ENCODE data around the gene VPS13D. TPM values are rescaled to one million over a fixed set of nuclear protein-coding genes. Genes with fewer than 3 reads are reported as not detected.

The VPS13D gene
- total RNA-seq, 4 donors from 2014 or later: 94.4 to 472 (median 163) TPM

- H3K9me3 ChIP-seq: peaks cover 8% of the 10 kb centered on the region
- H3K4me1 ChIP-seq: peaks cover 15% of the 10 kb centered on the region
- no peaks in the 10 kb centered on the region for H3K27me3 ChIP-seq
- H3K36me3 ChIP-seq: peaks cover under 1% of the 10 kb centered on the region
- no peak overlapping the region for H3K27ac ChIP-seq
- H3K4me3 ChIP-seq: no peak overlapping the region
- 64% methylated on average over 4 of the region's 7 CpGs for WGBS
- no peak for TF ChIP-seq POLR2AphosphoS5 (IDR thresholded peaks at IDR 0.05)
- no peak for TF ChIP-seq CTCF (IDR thresholded peaks at IDR 0.05)
- TF ChIP-seq EP300 (IDR thresholded peaks at IDR 0.05): no peak
- TF ChIP-seq POLR2A (IDR thresholded peaks at IDR 0.05): no peak
- DNase-seq (ENCODE audit: low spot score in 2 of 2): no peak
These were observed 331.3 kb downstream of the VPS13D start for GRCh38 chr1:12561121-12561520.

Other genes with a start within 250 kb of the VPS13D start
- gene MFN2, start 249.6 kb upstream of the VPS13D start, total RNA-seq: 100 to 1,000 TPM; 106 to 146 (median 124) TPM
- 10 to 100 TPM; 31.1 to 40.3 (median 35.9) TPM for gene MIIP, start 210.5 kb upstream of the VPS13D start, total RNA-seq
- gene TNFRSF8, start 166.7 kb upstream of the VPS13D start, total RNA-seq: 1 to 10 TPM in 1 of 4 donors, under 1 TPM in 3; 0.30 to 1.2 (median 0.75) TPM
- gene TNFRSF1B, start 63.0 kb upstream of the VPS13D start, total RNA-seq: 10 to 100 TPM in 2 of 4 donors, 1 to 10 TPM in 2; 6.3 to 35.2 (median 11.9) TPM